Neural cell (in vitro differentiated cells): ENCODE results near the gene DNHD1. TPM values are rescaled to one million over a fixed set of nuclear protein-coding genes. Genes with fewer than 3 reads are reported as not detected.

Source experiments
- H2AFZ ChIP-seq: fragments of 200-600, 300-800 bp; sonication (generic), shearing (Covaris generic); 2 replicates; pipeline ENCODE4 v1.6.0; 2014; ENCODE audit warnings: low read depth, mild to moderate bottlenecking, antibody characterized with exemption, low read length, moderate library complexity
- H3F3A ChIP-seq: fragments of 200-600 bp; shearing (Covaris generic); 2 replicates; pipeline ENCODE4 v1.6.1; 2016; ENCODE audit warnings: mild to moderate bottlenecking, moderate library complexity, mixed read lengths, antibody characterized with exemption, low read length; ENCODE audit not compliant: insufficient read depth, poor library complexity, severe bottlenecking
- H3K27ac ChIP-seq: fragments of 200-600, 300-800 bp; sonication (generic), shearing (Covaris generic); 2 replicates; pipeline ENCODE4 v1.5.1; 2014; ENCODE audit warnings: mild to moderate bottlenecking, low read length, moderate library complexity
- H3K27me3 ChIP-seq: fragments of 300-800, 200-600 bp; sonication (generic), shearing (Covaris generic); 2 replicates; pipeline ENCODE4 v1.6.0; 2014; ENCODE audit warnings: mild to moderate bottlenecking, low read depth, low read length, moderate library complexity; ENCODE audit not compliant: insufficient read depth
- H3K36me3 ChIP-seq: fragments of 300-800, 200-600 bp; sonication (generic), shearing (Covaris generic); 2 replicates; pipeline ENCODE4 v1.5.1; 2014; ENCODE audit warnings: mild to moderate bottlenecking, antibody characterized with exemption, low read length, moderate library complexity; ENCODE audit not compliant: insufficient read depth
- H3K4me2 ChIP-seq: fragments of 300-800, 200-600 bp; sonication (generic), shearing (Covaris generic); 2 replicates; pipeline ENCODE4 v1.6.0; 2014; ENCODE audit warnings: mild to moderate bottlenecking, low read length
- H3K4me3 ChIP-seq: fragments of 300-800, 200-600 bp; sonication (generic), shearing (Covaris generic); 2 replicates; pipeline ENCODE4 v1.5.1; 2014; ENCODE audit warnings: mild to moderate bottlenecking, low read length, moderate library complexity
- H3K79me2 ChIP-seq: fragments of 200-600 bp; shearing (Covaris generic); replicated peaks from 2 replicates; pipeline ENCODE4 v1.6.0; 2014; ENCODE audit warnings: mild to moderate bottlenecking, low read length, moderate library complexity; ENCODE audit not compliant: insufficient read depth
- H3K9ac ChIP-seq: fragments of 300-800, 200-600 bp; sonication (generic), shearing (Covaris generic); 2 replicates; pipeline ENCODE4 v1.6.1; 2016; ENCODE audit warnings: mild to moderate bottlenecking, low read length, mixed read lengths
- H3K9me2 ChIP-seq: fragments of 200-600 bp; shearing (Covaris generic); 2 replicates; pipeline ENCODE4 v1.6.1; 2016; ENCODE audit warnings: mild to moderate bottlenecking, low read length, mixed read lengths; ENCODE audit not compliant: insufficient read depth
- H3K9me3 ChIP-seq: fragments of 200-600, 300-800 bp; sonication (generic), shearing (Covaris generic); 2 replicates; pipeline ENCODE4 v1.6.1; 2016; ENCODE audit warnings: mild to moderate bottlenecking, mixed run types, low read length, moderate library complexity, mixed read lengths
- H4K20me1 ChIP-seq: fragments of 200-600 bp; shearing (Covaris generic); 2 replicates; pipeline ENCODE4 v1.6.1; 2016; ENCODE audit warnings: mild to moderate bottlenecking, mixed run types; ENCODE audit not compliant: insufficient read depth
- CTCF ChIP-seq: fragments of 450-650 bp; IDR thresholded peaks from 2 replicates; pipeline ENCODE4 v1.5.1; 2014; ENCODE audit warnings: antibody characterized with exemption, mild to moderate bottlenecking, moderate library complexity; ENCODE audit not compliant: poor library complexity, severe bottlenecking
- EP300 ChIP-seq: fragments of 450-650 bp; conservative IDR thresholded peaks from 2 replicates; pipeline ENCODE4 v1.6.1; 2014; ENCODE audit warnings: antibody characterized with exemption, mild to moderate bottlenecking, moderate library complexity; ENCODE audit not compliant: poor library complexity, severe bottlenecking
- EZH2 ChIP-seq: fragments of 200-600, 300-800 bp; shearing (Covaris generic), sonication (generic); IDR thresholded peaks from 2 replicates; pipeline ENCODE4 v1.6.1; 2014; ENCODE audit warnings: antibody characterized with exemption, low read length, borderline replicate concordance, mild to moderate bottlenecking; ENCODE audit not compliant: insufficient read depth, poor library complexity, severe bottlenecking
- MXI1 ChIP-seq: fragments of 450-650 bp; conservative IDR thresholded peaks from 2 replicates; pipeline ENCODE4 v1.6.1; 2014; ENCODE audit warnings: antibody characterized with exemption, mild to moderate bottlenecking; ENCODE audit not compliant: poor library complexity, severe bottlenecking
- POLR2AphosphoS5 ChIP-seq: IDR thresholded peaks from 2 replicates; pipeline ENCODE4 v1.6.1; 2012
- RAD21 ChIP-seq: fragments of 450-650 bp; conservative IDR thresholded peaks from 2 replicates; pipeline ENCODE4 v1.6.1; 2014; ENCODE audit warnings: antibody characterized with exemption, mild to moderate bottlenecking, moderate library complexity
- REST ChIP-seq: IDR thresholded peaks from 2 replicates; pipeline ENCODE4 v1.6.1; 2012; ENCODE audit warnings: borderline replicate concordance
- SMC3 ChIP-seq: fragments of 450-650 bp; conservative IDR thresholded peaks from 2 replicates; pipeline ENCODE4 v1.6.1; 2014; ENCODE audit warnings: antibody characterized with exemption, mild to moderate bottlenecking, moderate library complexity; ENCODE audit not compliant: poor library complexity
- TAF1 ChIP-seq: IDR thresholded peaks from 2 replicates; pipeline ENCODE4 v1.6.1; 2012; ENCODE audit warnings: low read depth
- polyA plus RNA-seq: library from polyadenylated mRNA; depleted of rRNA; stranded (reverse); fragments of >200 nt; gene quantifications from 2 replicates; pipeline ENCODE4 v1.2.3, GENCODE V29; 2014

The DNHD1 gene
- polyA plus RNA-seq, 1 donor from 2014 or later = 5.1 TPM

- TF ChIP-seq REST (no peak), EP300 (no peak), CTCF (no peak), RAD21 (no peak)
- Histone ChIP-seq H3K4me2 (no peak overlapping the region), H4K20me1 (no peaks in the 10 kb centered on the region), H3K27ac (no peak overlapping the region), H3K4me3 (no peak overlapping the region), H3K36me3 (no peaks in the 10 kb centered on the region), H3K9ac (no peak overlapping the region), H3K9me2 (no peaks in the 10 kb centered on the region), H3K79me2 (no peaks in the 10 kb centered on the region), H2AFZ (no peak overlapping the region), H3K27me3 (no peaks in the 10 kb centered on the region), H3F3A (no peaks in the 10 kb centered on the region), H3K9me3 (no peaks in the 10 kb centered on the region)
Observed at GRCh38 chr11:6557761-6558674, 60.9 kb downstream of the DNHD1 start.

- Histone ChIP-seq H3K9ac (no peak overlapping the region), H3F3A (no peaks in the 10 kb centered on the region), H3K36me3 (no peaks in the 10 kb centered on the region), H2AFZ (no peak overlapping the region), H3K79me2 (no peaks in the 10 kb centered on the region), H3K27ac (no peak overlapping the region), H3K4me3 (no peak overlapping the region), H3K4me2 (no peak overlapping the region), H4K20me1 (no peaks in the 10 kb centered on the region), H3K9me3 (no peaks in the 10 kb centered on the region), H3K27me3 (no peaks in the 10 kb centered on the region), H3K9me2 (no peaks in the 10 kb centered on the region)
- no peak for TF ChIP-seq EP300
- TF ChIP-seq EZH2 = no peak
- no peak for TF ChIP-seq SMC3
- TF ChIP-seq TAF1 = no peak
- TF ChIP-seq POLR2AphosphoS5 = no peak
- no peak for TF ChIP-seq RAD21
- no peak for TF ChIP-seq CTCF
- TF ChIP-seq MXI1 = no peak
- TF ChIP-seq REST = no peak
Observed at GRCh38 chr11:6559369-6559768, 62.3 kb downstream of the DNHD1 start.
